GM19351 (cell line): ENCODE data around the gene IFI35.
A peak's percentile ranks its signal among the peaks of the same experiment; 100 is the strongest.

ENCODE experiments used
- ATAC-seq: cut with Tn5 transposase; IDR thresholded peaks from one replicate; pipeline ENCODE4 v1.9.1; 2021; ENCODE audit warnings: mild to moderate bottlenecking, moderate library complexity; ENCODE audit not compliant: unreplicated experiment

The IFI35 gene

DNA sequence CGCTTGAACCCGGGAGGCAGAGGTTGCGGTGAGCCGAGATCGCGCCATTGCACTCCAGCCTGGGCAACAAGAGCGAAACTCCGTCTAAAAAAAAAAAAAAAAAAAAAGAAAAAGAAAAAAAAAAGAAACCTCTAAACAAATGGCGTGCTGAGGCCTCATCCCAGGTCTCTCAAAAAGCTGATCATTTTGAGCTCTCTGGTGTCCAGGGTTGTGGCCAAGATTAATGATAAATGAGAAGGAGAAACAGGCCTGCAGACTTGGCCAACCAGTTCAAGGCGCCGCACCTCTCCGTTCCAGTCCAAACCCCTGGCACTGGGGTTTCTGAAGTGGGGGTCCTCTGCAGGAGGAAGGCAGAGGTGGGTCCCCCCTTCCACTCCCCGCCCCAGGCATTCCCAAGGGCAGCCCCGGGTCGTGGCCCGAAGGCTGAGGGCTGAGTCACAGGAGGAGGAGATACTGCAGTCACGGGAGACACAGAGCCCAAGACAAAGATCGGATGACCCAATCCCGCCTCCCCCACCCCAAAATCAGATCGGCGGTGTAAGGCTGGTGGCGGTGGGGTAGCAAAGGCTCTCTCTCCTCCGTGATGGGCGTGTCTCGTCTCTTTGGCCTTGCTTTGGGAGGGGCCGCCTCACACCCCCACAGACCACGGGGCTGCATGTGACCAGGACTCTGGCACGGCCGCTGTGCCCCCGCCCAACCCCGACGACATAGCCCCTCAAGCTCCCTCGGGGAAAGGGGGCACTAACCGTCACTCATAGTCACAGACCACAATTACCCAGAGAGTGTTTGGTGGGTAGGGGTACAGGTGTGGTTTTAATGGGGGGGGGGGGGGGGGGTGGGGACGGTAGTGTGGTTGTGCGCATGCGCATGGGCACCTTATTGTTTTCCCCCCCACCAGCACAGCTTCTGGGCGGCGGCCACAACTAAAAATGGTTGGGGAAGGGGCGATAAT is 14.5 kb downstream of the IFI35 start:
- ATAC-seq, result no peak

DNA sequence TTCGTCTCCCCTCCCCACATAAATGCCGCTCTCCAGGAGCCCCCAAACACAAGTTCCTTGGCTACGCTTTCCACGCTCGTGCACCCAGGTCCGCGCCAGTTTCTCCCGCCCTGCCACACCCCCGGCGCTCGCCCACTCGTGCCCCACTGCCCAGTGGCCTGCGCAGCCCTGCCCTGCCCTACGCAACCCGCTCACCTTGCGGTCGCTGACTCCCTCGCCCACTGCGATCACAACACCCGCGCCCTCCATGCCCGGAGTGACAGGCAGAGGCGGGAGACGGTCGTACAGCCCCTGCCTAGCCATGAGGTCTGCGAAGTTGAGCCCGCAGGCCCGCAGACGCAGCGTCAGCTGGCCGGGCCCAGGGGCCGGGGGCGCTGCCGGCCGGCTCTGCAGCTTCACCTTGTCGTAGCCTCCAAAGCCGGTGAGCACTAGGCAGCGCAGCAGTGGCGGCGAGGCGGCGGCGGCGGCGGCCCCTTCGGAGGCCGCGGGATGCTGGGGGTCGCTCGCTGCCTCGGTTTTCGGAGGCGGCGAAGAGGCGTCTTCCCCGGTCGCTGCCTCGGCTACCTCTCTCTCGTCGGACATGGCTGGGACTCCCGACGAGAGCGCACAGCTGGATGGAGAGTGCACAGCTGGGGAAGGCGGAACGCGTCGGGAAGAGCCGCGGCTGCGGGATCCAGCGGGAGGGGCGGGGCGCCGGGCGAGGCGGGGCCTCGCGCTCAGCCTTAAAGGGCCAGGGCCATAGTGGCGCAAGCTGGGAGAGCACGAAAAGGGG is 15.3 kb downstream of the IFI35 start, which contains the start of gene VAT1:
Gene VAT1 (minus strand): TSS at position 645 of the 772 bp plus-strand sequence. CDS start 63 bp downstream, at position 582.
- ATAC-seq, result no peak

DNA sequence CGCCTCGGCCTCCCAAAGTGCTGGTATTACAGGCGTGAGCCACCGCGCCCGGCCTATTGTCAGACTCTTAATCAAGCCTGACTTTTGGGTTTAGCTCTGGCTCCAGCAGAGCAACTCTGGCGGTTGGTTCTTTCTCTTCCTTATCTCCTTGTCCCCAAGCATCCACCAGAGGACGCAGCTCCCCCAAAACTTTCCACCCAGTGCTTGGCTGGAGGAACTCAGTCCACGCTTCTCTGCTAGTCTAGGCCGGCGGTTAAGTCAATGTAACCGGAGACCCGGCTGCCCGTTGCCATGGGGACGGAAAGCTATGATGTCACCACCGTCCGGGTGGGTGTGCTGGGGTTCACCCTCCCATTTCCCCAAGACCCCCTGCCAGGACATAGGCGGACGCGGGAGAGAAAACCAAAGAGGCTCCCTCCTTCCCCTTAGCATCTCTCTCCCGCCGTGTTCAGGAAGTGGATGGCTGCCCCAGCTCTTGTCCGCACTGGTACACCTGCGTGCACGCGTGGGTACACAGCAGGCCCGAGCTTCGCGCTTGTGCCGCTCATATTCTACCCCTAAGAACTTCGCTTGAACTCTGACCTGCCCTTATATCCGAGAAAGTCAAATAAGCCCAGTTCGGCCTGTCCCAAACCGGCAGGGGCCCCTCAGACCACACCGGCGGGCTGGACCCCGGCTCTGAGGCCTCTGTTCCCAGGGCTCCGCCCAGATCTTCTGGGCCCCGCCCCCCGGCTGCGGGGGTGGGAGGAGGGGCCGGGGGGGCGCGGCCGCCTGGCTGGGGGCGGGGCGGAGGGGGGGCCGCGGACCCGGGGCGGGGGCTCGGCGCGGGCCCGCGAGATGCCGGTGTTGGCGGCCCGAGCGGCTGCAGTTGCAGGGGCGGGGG is 18.1 kb downstream of the IFI35 start, which contains the start of gene RND2:
Gene RND2 (plus strand): TSS at position 825 of the 883 bp plus-strand sequence. CDS start 117 bp downstream, outside the sequence.
- ATAC-seq, result peak; percentile 54

DNA sequence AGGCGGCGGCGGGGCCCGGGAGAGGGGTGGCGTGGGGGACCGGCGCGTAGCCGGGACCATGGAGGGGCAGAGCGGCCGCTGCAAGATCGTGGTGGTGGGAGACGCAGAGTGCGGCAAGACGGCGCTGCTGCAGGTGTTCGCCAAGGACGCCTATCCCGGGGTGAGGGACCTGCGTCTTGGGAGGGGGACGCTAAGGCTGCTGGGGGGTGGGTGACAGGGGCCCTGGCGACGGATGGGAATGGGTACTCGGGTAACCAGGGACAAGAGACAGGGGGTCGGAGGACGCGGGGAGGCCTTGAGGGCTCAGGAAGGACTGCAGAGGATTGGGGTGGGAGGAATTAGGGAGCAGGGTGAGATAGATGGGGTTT is 18.7 kb downstream of the IFI35 start:
- no peak for ATAC-seq

DNA sequence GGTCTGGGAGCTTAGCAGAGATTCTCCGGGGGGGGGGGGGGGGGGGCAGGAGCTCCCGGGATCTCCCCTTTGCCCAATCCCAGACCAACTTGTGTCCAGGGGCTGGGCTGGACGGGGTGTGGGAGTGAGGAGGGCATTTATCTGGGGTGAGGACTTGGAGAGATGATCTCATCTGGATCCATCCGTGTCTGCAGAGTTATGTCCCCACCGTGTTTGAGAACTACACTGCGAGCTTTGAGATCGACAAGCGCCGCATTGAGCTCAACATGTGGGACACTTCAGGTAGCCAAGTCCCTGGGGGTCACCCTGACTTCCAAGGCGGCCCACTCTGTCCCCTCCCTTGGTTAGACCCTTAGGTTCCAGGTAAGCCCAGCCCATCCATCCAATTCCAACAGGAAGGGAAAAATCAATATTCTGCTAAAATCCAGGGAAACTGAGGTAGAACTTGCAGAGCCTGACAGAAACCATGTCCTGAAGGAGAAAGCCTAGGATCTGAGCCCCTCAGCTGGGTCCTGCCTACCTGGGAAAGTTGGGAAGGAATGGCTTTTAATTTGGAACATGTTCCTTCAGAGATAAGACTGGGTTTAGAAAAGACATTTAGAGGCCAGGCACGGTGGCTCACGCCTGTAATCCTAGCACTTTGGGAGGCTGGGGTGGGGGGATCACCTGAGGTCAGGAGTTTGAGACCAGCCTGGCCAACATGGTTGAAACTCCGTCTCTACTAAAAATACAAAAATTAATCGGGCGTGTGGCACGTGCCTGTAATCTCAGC is 19.4 kb downstream of the IFI35 start:
- no peak for ATAC-seq

DNA sequence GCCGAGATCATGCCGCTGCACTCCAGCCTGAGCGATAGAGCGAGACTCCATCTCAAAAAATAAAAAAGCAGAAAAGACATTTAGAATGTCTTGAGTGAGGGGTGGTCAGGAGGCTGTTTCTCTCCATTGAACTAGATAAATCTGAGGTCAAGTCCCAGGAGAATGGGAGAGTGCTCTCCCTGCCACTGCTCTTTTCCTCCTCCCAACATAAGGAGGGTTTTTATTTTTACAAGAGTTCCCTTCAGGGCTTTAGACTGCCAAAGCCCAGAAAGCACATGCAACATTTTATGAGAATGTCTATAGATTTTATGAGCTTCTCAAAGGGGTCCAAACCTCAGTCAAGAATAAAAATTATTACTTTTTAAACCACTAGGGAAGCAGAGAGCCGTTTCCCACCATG is 20.0 kb downstream of the IFI35 start:
- no peak for ATAC-seq

DNA sequence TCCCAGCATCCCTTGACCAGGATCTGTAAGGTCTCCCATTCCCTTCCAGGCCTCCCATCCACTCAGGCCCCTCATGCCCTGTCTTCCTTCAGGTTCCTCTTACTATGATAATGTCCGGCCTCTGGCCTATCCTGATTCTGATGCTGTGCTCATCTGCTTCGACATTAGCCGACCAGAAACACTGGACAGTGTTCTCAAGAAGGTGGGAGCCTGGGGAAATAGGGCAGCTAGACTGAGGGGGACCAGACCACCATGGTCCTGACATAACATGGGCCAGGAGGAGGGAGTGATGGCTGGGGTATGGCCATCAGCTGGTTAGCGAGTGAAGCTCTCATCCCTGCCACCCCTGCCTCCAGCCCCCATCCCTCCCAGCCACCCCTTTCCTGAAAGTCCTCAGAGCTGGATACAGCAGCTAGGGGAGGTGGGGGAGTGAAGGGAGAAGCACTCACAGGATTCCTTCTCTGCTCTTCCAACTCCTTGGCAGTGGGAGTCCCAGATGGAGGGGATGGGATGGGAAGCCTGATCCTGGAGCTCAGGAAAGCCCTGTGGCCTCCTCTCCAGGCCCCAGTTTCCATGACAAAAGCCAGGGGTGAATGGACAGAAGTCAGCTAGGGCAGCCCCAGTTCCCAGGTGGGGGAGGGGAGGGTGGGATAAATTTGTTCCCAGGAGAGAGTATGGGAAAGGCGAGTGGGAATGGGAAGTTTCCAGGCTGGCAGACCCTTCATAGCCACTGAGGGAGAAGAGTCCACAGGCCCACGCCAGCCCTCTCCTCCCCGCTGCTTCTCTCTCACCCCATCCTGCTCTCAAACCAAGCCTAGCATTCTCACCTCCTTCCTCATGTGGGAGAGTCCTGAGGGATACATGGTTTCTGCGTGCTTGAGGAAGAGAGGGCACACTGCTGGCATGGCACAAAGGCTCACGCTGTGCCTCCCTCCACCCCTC is 20.8 kb downstream of the IFI35 start:
- ATAC-seq, result no peak

DNA sequence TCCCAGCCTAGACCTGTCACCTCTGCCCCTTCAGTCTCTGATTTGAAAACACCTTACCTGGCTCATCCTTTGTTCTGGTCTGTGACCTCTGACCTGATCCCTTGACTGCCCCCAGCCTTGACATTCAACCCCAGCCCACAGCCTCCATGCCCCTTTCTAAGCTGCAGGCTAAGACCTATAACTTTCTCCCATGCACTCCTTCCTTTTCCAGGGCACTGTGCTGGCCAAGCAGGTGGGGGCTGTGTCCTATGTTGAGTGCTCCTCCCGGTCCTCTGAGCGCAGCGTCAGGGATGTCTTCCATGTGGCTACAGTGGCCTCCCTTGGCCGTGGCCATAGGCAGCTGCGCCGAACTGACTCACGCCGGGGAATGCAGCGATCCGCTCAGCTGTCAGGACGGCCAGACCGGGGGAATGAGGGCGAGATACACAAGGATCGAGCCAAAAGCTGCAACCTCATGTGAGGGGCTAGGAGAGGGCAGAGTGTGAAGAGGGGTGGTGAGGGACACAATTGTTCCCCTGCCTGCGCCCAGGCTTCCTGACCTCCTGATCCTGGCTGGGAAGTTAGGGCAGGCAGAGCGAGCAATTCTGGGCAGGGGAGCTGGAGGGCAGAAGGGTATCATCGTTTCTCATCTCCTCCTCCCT is 21.8 kb downstream of the IFI35 start:
- ATAC-seq, result no peak

DNA sequence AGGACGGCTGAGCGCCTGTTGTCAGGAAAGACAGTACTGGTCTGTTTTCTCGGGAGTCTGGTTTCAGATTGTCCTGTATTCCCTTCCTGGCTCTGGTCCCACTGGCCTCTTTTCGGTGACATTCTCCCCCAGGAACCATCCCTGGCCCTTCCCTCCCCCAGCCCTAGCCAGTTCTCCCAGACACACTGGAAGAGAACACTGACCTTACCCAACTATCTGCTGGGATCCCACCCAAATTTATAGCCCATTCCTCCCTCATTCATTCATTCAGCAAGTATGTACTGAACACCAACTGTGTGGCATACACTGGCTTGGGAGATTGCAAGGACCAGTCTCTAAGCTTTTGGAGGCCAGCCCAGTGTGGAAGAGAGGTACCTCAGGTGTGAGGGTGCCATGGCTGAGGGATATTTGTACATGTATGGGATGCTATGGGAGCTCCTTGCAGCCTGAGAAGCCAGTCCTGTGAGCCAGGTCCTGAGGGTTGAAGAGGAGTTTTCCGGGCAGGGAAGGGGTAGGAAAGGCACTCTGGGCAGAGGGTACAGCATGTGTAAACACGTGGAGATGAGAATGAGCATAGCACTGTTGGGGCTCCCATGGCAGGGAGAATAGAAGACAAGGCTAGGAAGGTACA is 23.7 kb downstream of the IFI35 start:
- no peak for ATAC-seq

DNA sequence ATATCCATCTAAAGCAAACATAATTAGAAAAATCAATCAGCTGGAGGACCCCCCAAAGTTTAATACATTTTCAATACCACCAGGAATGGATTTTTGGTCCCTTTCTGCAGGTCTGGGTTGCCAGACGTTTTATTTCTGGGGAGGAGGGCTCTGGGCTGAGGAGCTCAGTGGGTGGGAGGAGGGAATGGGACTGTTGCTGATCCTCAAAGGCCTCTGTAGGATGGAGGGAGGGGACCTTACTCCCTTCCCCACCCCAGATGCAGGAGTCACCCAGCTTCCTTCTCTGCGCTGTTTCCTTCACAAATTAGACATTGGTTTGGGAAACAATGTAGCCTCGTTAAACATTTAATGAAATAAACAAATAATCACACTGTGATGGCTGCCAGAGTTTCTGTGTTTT is 25.1 kb downstream of the IFI35 start:
- no peak for ATAC-seq

DNA sequence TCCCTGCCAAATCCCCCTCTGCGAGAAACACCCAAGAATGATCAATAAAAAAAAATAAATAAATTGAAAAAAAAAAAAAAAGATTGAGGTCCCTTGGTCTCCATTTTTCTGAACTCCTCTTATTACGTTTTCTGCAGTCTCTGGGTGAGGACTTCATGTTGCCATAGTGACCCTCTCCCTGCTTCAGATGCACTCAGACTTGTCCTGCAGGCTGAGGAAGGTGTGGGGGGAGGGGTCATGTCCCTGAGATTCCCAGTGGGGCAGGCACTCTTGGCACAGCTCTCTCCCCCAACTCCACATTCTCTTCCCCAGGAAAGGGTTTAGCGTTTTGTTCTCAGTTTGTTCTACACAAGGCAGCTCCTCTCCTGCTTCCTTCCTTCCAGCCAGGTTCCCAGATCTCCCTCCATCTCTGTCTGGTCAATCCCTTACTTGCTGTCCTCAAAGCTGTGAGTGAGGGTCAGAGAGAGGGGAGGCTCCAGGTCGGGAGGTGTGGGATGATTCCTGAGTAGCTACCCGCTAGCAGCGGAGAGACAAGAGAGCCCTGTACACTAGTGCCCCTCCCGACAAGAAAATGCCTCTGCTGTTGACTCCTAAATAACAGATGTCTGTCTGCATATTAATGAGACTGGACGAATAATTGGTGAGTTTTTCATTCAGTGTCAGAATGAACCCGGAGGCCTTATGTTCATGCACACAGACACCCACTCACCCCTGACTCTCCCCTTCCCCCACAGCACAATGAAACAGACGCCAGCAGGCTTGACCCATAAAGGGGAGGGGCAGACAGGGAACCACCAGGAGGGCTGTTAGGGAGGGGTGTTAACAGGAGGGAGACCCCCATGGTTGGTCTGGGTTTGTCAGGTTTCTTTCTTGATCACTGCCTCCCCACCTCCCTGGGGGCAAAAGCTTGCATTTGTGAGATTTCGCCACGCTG is 27.6 kb downstream of the IFI35 start:
- ATAC-seq, result no peak

DNA sequence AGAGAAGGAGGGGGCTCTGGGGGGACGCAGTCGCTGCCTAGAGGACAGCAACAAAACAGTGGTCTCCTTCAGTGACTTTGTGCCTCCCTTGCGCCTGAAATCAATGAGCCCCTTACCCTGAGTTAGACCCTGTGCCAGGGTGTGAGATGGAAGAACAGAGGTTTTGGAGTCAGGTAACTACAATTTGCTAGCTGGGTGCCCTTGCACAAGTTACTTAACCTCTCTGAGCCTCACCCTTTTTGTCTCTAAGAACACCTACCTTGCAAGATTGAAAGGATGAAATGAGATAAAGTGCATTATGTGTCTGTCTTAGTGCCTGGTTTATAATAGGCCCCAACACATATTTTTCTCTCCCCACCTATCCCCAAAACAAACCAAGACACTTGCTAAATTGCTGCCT is 28.3 kb downstream of the IFI35 start:
- no peak for ATAC-seq

DNA sequence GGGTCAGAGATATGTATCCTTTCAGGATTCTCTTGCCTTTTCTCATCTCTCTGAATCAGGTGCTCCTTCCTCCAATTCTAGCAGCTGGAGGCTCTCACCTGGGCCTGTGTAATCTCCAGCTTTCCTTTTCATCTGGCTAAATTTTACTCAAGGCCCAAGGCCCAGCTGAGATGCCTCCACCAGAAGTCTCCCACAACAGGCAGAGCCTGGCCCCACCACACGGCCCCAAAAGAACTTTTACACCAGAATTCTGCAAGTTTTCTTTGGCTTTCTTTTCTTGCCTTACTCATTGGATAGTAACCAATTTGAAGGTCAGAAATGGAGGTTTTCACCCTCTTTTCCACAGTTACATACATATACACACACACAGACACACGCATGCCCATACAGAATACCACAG is 33.1 kb downstream of the IFI35 start:
- ATAC-seq, result no peak

DNA sequence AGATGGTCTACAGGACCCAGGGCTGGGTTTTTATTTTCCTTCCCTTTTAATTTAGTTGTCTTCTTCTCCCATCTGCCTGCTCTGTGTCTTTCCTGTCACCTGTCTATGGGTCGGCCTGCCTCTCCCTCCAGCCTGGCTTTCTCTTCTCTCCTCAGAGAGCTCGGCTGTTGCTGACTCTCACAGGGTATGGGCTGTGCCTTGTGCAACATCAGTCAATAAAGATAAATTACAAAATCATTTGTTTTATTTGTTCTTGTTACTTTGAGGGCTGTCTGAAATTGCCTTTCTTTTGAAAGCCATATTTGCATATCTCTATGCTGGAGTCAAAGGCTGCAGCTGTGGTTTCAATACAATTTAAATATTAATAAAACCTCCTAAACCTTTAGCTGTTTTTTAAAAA is 34.1 kb downstream of the IFI35 start:
- no peak for ATAC-seq

DNA sequence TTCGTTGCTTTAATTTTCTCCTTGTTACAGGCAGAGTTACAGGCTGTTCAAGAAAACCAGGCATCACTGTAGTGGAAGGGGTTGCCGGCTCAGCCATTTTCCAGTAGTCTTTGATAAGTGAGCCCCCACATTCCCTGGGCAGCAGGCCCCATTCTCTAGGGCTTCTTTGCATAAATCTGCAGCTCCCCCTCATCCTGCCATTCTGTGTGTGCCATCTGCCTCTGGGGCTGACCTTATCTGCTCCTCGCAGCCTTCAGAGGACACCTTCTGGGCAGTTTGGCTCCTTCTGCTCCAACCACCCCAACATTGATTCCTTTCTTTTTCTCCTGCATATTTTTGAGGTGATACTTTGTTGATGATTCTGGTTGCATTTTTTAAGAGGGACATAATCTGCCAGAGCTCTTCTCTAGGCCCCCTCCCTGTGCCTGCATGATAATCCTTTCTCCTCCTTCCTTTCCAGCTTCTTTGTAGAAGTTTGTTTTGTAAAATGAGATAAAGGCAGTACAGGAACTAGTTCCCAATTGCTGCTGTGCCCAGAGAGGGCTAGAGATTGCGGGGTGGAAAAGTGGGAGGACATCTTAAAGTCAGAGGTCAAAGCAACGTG is 35.5 kb downstream of the IFI35 start:
- ATAC-seq, result no peak

DNA sequence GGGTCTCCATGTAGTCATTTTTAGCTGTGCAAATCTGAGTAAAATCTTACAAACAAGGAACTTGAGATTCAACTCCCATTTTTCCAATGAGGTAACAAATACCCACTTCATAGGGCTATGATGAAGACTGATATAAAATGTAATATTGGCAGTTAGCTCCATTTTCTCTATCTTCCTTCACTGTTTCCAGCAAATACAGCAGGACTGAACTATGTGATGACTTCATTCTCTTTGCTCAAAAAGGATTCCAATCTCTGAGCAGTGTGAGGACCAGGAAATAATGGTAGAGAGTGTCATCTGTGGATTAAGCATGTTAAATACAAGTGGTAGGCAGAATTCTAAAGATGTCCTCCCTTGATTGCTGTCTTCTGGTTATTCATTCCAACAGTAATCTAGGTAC is 36.7 kb downstream of the IFI35 start:
- no peak for ATAC-seq

DNA sequence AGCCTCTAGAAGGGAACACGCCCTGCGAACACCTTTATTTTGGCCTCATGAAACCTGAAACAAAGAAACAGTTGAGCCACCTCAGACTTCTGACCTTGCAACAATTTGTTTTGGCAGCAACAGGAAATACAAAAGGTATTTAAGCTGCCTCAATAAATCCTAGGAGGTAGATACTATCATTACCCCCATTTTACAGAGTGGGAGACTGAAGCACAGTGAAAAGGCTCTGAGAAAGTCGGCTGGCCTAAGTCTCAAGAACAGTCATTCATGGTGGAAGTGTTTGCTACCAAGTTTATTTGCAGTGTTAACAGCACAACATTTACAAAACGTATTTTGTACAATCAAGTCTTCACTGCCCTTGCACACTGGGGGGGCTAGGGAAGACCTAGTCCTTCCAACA is 37.4 kb downstream of the IFI35 start:
- ATAC-seq, result no peak
